ENCODE data around the gene SMR3B.

Gene SMR3B

GRCh38 chr4:70380578-70380977 is 2.4 kb upstream of the SMR3B start:
- H3K4me1 ChIP-seq (ENCODE audit: control insufficient read depth, insufficient read depth, low read length) = no peaks in the 10 kb centered on the region
- no peaks in the 10 kb centered on the region for H3K36me3 ChIP-seq (ENCODE audit: control insufficient read depth, insufficient read depth, low read length)
- H3K9me3 ChIP-seq (ENCODE audit: control insufficient read depth, insufficient read depth, low read length) = no peaks in the 10 kb centered on the region
- H3K9ac ChIP-seq (ENCODE audit: low read depth, low read length) = no peak overlapping the region
- H3K27me3 ChIP-seq (ENCODE audit: control insufficient read depth, insufficient read depth, low read length) = no peaks in the 10 kb centered on the region
- no peak overlapping the region for H3K4me3 ChIP-seq (ENCODE audit: low read depth, low read length)

- H3K4me3 ChIP-seq (ENCODE audit: low read depth, low read length) = no peak overlapping the region
- no peak overlapping the region for H3K9ac ChIP-seq (ENCODE audit: low read depth, low read length)
- H3K9me3 ChIP-seq (ENCODE audit: control insufficient read depth, insufficient read depth, low read length) = no peaks in the 10 kb centered on the region
- H3K36me3 ChIP-seq (ENCODE audit: control insufficient read depth, insufficient read depth, low read length) = no peaks in the 10 kb centered on the region
- no peaks in the 10 kb centered on the region for H3K4me1 ChIP-seq (ENCODE audit: control insufficient read depth, insufficient read depth, low read length)
- no peaks in the 10 kb centered on the region for H3K27me3 ChIP-seq (ENCODE audit: control insufficient read depth, insufficient read depth, low read length)
Measured at GRCh38 chr4:70392057-70392776, 9.3 kb downstream of the SMR3B start.

- H3K4me3 ChIP-seq (ENCODE audit: low read depth, low read length) = no peak within 1 kb of the TSS
- H3K36me3 ChIP-seq (ENCODE audit: control insufficient read depth, insufficient read depth, low read length) = no peaks in the 10 kb centered on the region
- H3K4me1 ChIP-seq (ENCODE audit: control insufficient read depth, insufficient read depth, low read length) = no peaks in the 10 kb centered on the region
- no peak within 1 kb of the TSS for H3K9ac ChIP-seq (ENCODE audit: low read depth, low read length)
- no peaks in the 10 kb centered on the region for H3K27me3 ChIP-seq (ENCODE audit: control insufficient read depth, insufficient read depth, low read length)
- no peaks in the 10 kb centered on the region for H3K9me3 ChIP-seq (ENCODE audit: control insufficient read depth, insufficient read depth, low read length)
Measured at GRCh38 chr4:70397580-70397979, 14.6 kb downstream of the SMR3B start, which contains the start of gene OPRPN. Gene OPRPN, plus strand, starts transcription at chr4:70397940. Its CDS starts 1,346 bp downstream, at chr4:70399286.

- H3K9me3 ChIP-seq (ENCODE audit: control insufficient read depth, insufficient read depth, low read length) = no peaks in the 10 kb centered on the region
- H3K36me3 ChIP-seq (ENCODE audit: control insufficient read depth, insufficient read depth, low read length) = no peaks in the 10 kb centered on the region
- no peak overlapping the region for H3K4me3 ChIP-seq (ENCODE audit: low read depth, low read length)
- no peak overlapping the region for H3K9ac ChIP-seq (ENCODE audit: low read depth, low read length)
- H3K27me3 ChIP-seq (ENCODE audit: control insufficient read depth, insufficient read depth, low read length) = no peaks in the 10 kb centered on the region
- H3K4me1 ChIP-seq (ENCODE audit: control insufficient read depth, insufficient read depth, low read length) = no peaks in the 10 kb centered on the region
Measured at GRCh38 chr4:70399319-70399718, 16.4 kb downstream of the SMR3B start.

DNA sequence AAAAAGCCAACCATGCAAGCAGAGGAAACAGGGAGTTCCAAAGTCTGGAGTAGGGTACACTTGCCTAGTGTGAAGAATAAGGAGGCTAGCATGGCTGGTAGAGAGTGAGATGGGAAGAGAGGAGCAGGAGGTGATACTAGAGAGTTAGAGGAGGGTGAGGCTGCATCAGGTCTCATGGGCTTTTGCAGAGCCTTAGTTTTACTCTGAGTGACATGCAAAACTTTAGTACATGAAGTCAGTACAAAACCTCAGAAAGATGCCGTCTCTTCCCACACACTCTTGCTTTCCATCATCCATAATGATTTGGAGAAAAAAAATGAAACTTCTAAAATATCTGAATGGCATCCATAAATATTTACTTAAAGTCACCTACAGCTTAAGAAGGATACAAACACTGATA is 19.8 kb downstream of the SMR3B start:
- Histone ChIP-seq H3K9me3 (ENCODE audit: control insufficient read depth, insufficient read depth, low read length) (no peaks in the 10 kb centered on the region), H3K27me3 (ENCODE audit: control insufficient read depth, insufficient read depth, low read length) (no peaks in the 10 kb centered on the region), H3K4me3 (ENCODE audit: low read depth, low read length) (no peak overlapping the region), H3K9ac (ENCODE audit: low read depth, low read length) (no peak overlapping the region), H3K4me1 (ENCODE audit: control insufficient read depth, insufficient read depth, low read length) (no peaks in the 10 kb centered on the region), H3K36me3 (ENCODE audit: control insufficient read depth, insufficient read depth, low read length) (no peaks in the 10 kb centered on the region)

DNA sequence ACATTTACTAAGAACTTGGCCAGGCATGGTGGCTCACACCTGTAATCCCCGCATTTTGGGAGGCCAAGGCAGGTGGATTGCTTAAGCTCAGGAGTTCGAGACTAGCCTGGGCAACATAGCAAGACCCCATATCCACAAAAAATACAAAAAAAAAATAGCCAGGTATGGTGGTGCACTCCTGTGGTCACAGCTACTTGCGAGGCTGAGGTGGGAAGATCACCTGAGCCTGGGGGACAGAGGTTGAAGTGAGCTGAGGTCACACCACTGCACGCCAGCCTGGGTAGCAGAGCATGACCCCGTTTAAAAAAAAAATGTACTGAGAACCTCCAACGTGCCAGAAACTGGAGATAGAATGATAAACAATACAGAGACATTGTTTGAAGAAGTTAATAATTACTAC is 22.8 kb downstream of the SMR3B start:
- Histone ChIP-seq H3K27me3 (ENCODE audit: control insufficient read depth, insufficient read depth, low read length) (no peaks in the 10 kb centered on the region), H3K9me3 (ENCODE audit: control insufficient read depth, insufficient read depth, low read length) (no peaks in the 10 kb centered on the region), H3K4me1 (ENCODE audit: control insufficient read depth, insufficient read depth, low read length) (no peaks in the 10 kb centered on the region), H3K9ac (ENCODE audit: low read depth, low read length) (no peak overlapping the region), H3K4me3 (ENCODE audit: low read depth, low read length) (no peak overlapping the region), H3K36me3 (ENCODE audit: control insufficient read depth, insufficient read depth, low read length) (no peaks in the 10 kb centered on the region)

GRCh38 chr4:70425306-70425705 is 42.4 kb downstream of the SMR3B start:
- no peak overlapping the region for H3K4me3 ChIP-seq (ENCODE audit: low read depth, low read length)
- H3K27me3 ChIP-seq (ENCODE audit: control insufficient read depth, insufficient read depth, low read length) = no peaks in the 10 kb centered on the region
- H3K9me3 ChIP-seq (ENCODE audit: control insufficient read depth, insufficient read depth, low read length) = no peaks in the 10 kb centered on the region
- no peaks in the 10 kb centered on the region for H3K4me1 ChIP-seq (ENCODE audit: control insufficient read depth, insufficient read depth, low read length)
- H3K9ac ChIP-seq (ENCODE audit: low read depth, low read length) = no peak overlapping the region
- no peaks in the 10 kb centered on the region for H3K36me3 ChIP-seq (ENCODE audit: control insufficient read depth, insufficient read depth, low read length)

DNA sequence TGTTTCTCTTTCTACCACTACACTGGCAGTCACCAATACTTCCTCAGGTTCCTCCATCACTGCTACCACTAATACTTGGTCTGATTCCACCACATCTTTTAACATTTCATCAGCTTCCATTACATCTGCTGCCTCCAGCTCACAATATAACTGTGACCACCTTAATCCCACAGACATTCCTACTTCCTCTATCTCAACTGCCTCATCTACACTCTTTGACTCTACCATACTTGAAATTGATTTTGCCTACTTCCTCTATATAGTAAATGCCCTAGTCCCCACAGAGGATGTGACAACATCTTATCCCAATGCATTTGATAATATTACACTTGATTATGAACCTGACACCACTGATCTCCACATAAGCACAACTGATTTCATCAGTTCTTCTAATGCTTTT is 43.9 kb downstream of the SMR3B start:
- Histone ChIP-seq H3K9me3 (ENCODE audit: control insufficient read depth, insufficient read depth, low read length) (no peaks in the 10 kb centered on the region), H3K9ac (ENCODE audit: low read depth, low read length) (no peak overlapping the region), H3K36me3 (ENCODE audit: control insufficient read depth, insufficient read depth, low read length) (no peaks in the 10 kb centered on the region), H3K27me3 (ENCODE audit: control insufficient read depth, insufficient read depth, low read length) (no peaks in the 10 kb centered on the region), H3K4me1 (ENCODE audit: control insufficient read depth, insufficient read depth, low read length) (no peaks in the 10 kb centered on the region), H3K4me3 (ENCODE audit: low read depth, low read length) (no peak overlapping the region)

GRCh38 chr4:70437197-70437596 is 54.3 kb downstream of the SMR3B start:
- H3K9me3 ChIP-seq (ENCODE audit: control insufficient read depth, insufficient read depth, low read length) = no peaks in the 10 kb centered on the region
- no peak overlapping the region for H3K4me3 ChIP-seq (ENCODE audit: low read depth, low read length)
- H3K27me3 ChIP-seq (ENCODE audit: control insufficient read depth, insufficient read depth, low read length) = no peaks in the 10 kb centered on the region
- no peaks in the 10 kb centered on the region for H3K36me3 ChIP-seq (ENCODE audit: control insufficient read depth, insufficient read depth, low read length)
- H3K4me1 ChIP-seq (ENCODE audit: control insufficient read depth, insufficient read depth, low read length) = no peaks in the 10 kb centered on the region
- H3K9ac ChIP-seq (ENCODE audit: low read depth, low read length) = no peak overlapping the region
